ENCODE results near the gene CWF19L2. TPM values are rescaled to one million over a fixed set of nuclear protein-coding genes. Genes with fewer than 3 reads are reported as not detected.

CWF19L2 gene
- total RNA-seq, 1 experiment from 2014 or later = 7.0 TPM

DNA sequence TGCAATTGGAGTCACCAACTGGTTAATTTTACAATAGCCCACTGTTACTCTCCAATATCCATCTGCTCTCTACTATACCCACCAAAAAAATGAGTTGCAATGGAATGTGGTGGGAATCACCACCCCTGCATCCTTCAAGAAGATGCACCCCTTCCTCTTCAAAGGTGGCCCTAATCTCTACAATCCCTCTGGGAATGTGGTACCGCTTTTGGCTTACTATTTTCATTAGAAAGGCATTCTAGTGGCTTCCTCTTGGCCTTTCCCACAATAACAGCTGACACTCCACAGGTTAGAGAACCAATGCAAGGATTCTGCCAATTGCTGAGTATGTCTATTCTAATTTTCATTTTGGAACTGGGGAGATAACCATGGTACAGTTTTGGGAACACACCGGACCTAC, 33.2 kb upstream of the CWF19L2 start:
- H3K9ac ChIP-seq (ENCODE audit: low read length) = no peak overlapping the region
- H3K4me3 ChIP-seq (replicated peaks in 1 of 2; ENCODE audit: low read depth in 1 of 2, low read length in 2 of 2) = no peak overlapping the region
- intact Hi-C loops (cut with micrococcal nuclease) = no loop called here
- POLR2A ChIA-PET = no interaction called here
- no peak overlapping the region for H3K4me2 ChIP-seq (ENCODE audit: low read length)
- no peaks in the 10 kb centered on the region for H3K9me2 ChIP-seq (ENCODE audit: insufficient read depth)
- BruUV-seq (replicated peaks) = no TSS peak
- RAD21 ChIA-PET (ENCODE audit: low non-redundant PET in 1 of 2, low total read pairs in 2 of 2, uncharacterized antibody in 2 of 2, unreplicated experiment in 2 of 2) = no interaction called here
- ATAC-seq (no peak), DNase-seq (ENCODE audit: low read depth, low spot score) (no peak)
- H3K27ac ChIP-seq (ENCODE audit: low read depth, low read length) = no peak overlapping the region
- H3K9me3 ChIP-seq (ENCODE audit: control insufficient read depth in 1 of 2, insufficient read depth in 1 of 2, low read depth in 1 of 2, low read length in 2 of 2) = no peaks in the 10 kb centered on the region
- TF ChIP-seq FOSL1 (IDR thresholded peaks at IDR 0.05; ENCODE audit: low read depth) = no peak
- TF ChIP-seq, protein P1, sequence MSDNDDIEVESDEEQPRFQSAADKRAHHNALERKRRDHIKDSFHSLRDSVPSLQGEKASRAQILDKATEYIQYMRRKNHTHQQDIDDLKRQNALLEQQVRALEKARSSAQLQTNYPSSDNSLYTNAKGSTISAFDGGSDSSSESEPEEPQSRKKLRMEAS (IDR thresholded peaks at IDR 0.05) = no peak
- TF ChIP-seq ZFX (IDR thresholded peaks at IDR 0.05) = no peak
- TF ChIP-seq, protein P2, sequence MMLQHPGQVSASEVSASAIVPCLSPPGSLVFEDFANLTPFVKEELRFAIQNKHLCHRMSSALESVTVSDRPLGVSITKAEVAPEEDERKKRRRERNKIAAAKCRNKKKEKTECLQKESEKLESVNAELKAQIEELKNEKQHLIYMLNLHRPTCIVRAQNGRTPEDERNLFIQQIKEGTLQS (IDR thresholded peaks at IDR 0.05) = no peak
- TF ChIP-seq, protein P3, sequence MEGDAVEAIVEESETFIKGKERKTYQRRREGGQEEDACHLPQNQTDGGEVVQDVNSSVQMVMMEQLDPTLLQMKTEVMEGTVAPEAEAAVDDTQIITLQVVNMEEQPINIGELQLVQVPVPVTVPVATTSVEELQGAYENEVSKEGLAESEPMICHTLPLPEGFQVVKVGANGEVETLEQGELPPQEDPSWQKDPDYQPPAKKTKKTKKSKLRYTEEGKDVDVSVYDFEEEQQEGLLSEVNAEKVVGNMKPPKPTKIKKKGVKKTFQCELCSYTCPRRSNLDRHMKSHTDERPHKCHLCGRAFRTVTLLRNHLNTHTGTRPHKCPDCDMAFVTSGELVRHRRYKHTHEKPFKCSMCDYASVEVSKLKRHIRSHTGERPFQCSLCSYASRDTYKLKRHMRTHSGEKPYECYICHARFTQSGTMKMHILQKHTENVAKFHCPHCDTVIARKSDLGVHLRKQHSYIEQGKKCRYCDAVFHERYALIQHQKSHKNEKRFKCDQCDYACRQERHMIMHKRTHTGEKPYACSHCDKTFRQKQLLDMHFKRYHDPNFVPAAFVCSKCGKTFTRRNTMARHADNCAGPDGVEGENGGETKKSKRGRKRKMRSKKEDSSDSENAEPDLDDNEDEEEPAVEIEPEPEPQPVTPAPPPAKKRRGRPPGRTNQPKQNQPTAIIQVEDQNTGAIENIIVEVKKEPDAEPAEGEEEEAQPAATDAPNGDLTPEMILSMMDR (IDR thresholded peaks at IDR 0.05 in 2 of 3, conservative IDR thresholded peaks at IDR 0.05 in 1 of 3; ENCODE audit: borderline replicate concordance in 1 of 3, insufficient read depth in 1 of 3, low read depth in 2 of 3, low read length in 2 of 3) = no peak
- TF ChIP-seq SP1 (IDR thresholded peaks at IDR 0.05; ENCODE audit: low read depth) = no peak
- no peak for TF ChIP-seq TCF7L2 (IDR thresholded peaks at IDR 0.05; ENCODE audit: borderline replicate concordance, extremely low read depth, insufficient read depth, insufficient read length)
- no peak for TF ChIP-seq ZNF274 (IDR thresholded peaks at IDR 0.05; ENCODE audit: low read depth, low read length)
- no peak for TF ChIP-seq CEBPB (IDR thresholded peaks at IDR 0.05; ENCODE audit: low read depth)
- no peak for TF ChIP-seq POLR2AphosphoS5 (IDR thresholded peaks at IDR 0.05; ENCODE audit: low read depth, low read length)
- no peak for TF ChIP-seq POLR2A (IDR thresholded peaks at IDR 0.05; ENCODE audit: borderline replicate concordance, extremely low read depth, insufficient read depth, insufficient read length)
- TF ChIP-seq CBX3 (IDR thresholded peaks at IDR 0.05; ENCODE audit: low read depth) = no peak
- TF ChIP-seq SIN3A (IDR thresholded peaks at IDR 0.05; ENCODE audit: low read depth) = no peak
- TF ChIP-seq YY1 (IDR thresholded peaks at IDR 0.05; ENCODE audit: extremely low read depth, insufficient replicate concordance, low read depth, low read length) = no peak
- no peak for TF ChIP-seq SRF (IDR thresholded peaks at IDR 0.05; ENCODE audit: low read depth)
- CTCF ChIA-PET = no interaction called here
- no peak overlapping the region for H2AFZ ChIP-seq (ENCODE audit: low read depth, low read length, poor library complexity, severe bottlenecking)
- no peaks in the 10 kb centered on the region for H3K27me3 ChIP-seq (ENCODE audit: insufficient read depth, low read length)
- H4K20me1 ChIP-seq (ENCODE audit: insufficient read depth) = no peaks in the 10 kb centered on the region
- peaks cover 0 to 7% of the 10 kb centered on the region in 2 experiments; a peak in 2 of 4 replicates for H3K4me1 ChIP-seq (ENCODE audit: control insufficient read depth in 1 of 2, insufficient read depth in 2 of 2, low read length in 2 of 2)
- no peaks in the 10 kb centered on the region for H3K79me2 ChIP-seq (ENCODE audit: insufficient read depth, low read length)
- H3K36me3 ChIP-seq (ENCODE audit: control insufficient read depth in 1 of 2, insufficient read depth in 2 of 2, low read length in 2 of 2) = no peaks in the 10 kb centered on the region

Data from HCT116 (cell line).